Gastroesophageal sphincter (tissue), 3 donors: Measurements from ENCODE around the gene ECI1.

Experiments
- POLR2A ChIP-seq, 2 donors: fragments of 450-650 bp; IDR thresholded peaks; one replicate each; pipeline ENCODE4 v1.6.1; 2017; ENCODE audit warnings: antibody characterized with exemption in 2 of 2, mild to moderate bottlenecking in 2 of 2, moderate library complexity in 1 of 2
- TF ChIP-seq, protein P1 (sequence below), 4 experiments: fragments of 200-600 bp in 2 of 4; fragments of 450-650 bp in 2 of 4; sonication (generic) in 1 of 4; IDR thresholded peaks; one replicate each; pipeline ENCODE4 v1.5.1; 2017 to 2019; ENCODE audit warnings: antibody characterized with exemption in 4 of 4, mild to moderate bottlenecking in 2 of 4, moderate library complexity in 2 of 4

DNA sequence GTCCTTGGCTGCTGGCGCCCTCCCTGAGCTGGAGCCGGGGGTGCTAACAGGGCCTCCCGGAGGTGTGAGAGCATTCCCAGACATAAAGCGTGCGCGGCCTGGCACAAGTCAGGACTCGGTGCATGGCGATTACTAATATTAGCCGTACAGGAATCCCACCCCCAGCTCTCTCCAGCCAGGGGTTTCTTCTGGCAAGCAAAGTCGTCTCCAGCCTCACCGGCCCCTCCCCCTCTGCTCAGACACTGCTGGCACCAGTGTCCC, 60.0 kb downstream of the ECI1 start:
- TF ChIP-seq, protein P1, sequence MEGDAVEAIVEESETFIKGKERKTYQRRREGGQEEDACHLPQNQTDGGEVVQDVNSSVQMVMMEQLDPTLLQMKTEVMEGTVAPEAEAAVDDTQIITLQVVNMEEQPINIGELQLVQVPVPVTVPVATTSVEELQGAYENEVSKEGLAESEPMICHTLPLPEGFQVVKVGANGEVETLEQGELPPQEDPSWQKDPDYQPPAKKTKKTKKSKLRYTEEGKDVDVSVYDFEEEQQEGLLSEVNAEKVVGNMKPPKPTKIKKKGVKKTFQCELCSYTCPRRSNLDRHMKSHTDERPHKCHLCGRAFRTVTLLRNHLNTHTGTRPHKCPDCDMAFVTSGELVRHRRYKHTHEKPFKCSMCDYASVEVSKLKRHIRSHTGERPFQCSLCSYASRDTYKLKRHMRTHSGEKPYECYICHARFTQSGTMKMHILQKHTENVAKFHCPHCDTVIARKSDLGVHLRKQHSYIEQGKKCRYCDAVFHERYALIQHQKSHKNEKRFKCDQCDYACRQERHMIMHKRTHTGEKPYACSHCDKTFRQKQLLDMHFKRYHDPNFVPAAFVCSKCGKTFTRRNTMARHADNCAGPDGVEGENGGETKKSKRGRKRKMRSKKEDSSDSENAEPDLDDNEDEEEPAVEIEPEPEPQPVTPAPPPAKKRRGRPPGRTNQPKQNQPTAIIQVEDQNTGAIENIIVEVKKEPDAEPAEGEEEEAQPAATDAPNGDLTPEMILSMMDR (IDR thresholded peaks at IDR 0.05), result no peak
- TF ChIP-seq POLR2A (IDR thresholded peaks at IDR 0.05), result no peak
